Mucosa of descending colon (tissue), 3 donors: ENCODE measurements around the gene DOCK1. TPM values are rescaled to one million over a fixed set of nuclear protein-coding genes. Genes with fewer than 3 reads are reported as not detected.

Experiments
- ATAC-seq: fragments of 200-7000 bp; cut with Tn5 transposase; one replicate; pipeline ENCODE4 v1.9.1; 2020; ENCODE audit warnings: mild to moderate bottlenecking, moderate library complexity
- DNase-seq, 3 donors: peaks; one replicate each; pipeline ENCODE4 v3.0.0-alpha.2; 2020
- H3K36me3 ChIP-seq: fragments of 200-600 bp; one replicate; pipeline ENCODE4 v1.8.0; 2021; ENCODE audit warnings: low read depth, mild to moderate bottlenecking
- H3K4me1 ChIP-seq: fragments of 200-600 bp; one replicate; pipeline ENCODE4 v1.8.0; 2021; ENCODE audit warnings: low read depth, mild to moderate bottlenecking
- H3K4me3 ChIP-seq: fragments of 200-600 bp; one replicate; pipeline ENCODE4 v1.8.0; 2021; ENCODE audit warnings: mild to moderate bottlenecking
- H3K9me3 ChIP-seq: fragments of 200-600 bp; one replicate; pipeline ENCODE4 v1.8.0; 2021; ENCODE audit warnings: mild to moderate bottlenecking
- intact Hi-C, 2 donors: fragments of 100-400 bp; cut with DNase I in 1 of 2; cut with micrococcal nuclease in 1 of 2; formaldehyde crosslinking; loops; one replicate each; pipeline versions ENCODE4 v1.11.0 to v1.11.1; 2022; cut with DNase I, micrococcal nuclease
- total RNA-seq, 3 donors: library from RNA; stranded (reverse); fragmentation: NEBNext Ultra II Directional in 2 of 3; extraction: Animal tissue kit (Norgen Biotek cat#: 25700) in 2 of 3; gene quantifications; one replicate each; pipeline versions ENCODE4 v1.2.1 to v1.2.4, GENCODE V29; 2021 to 2023
- TF ChIP-seq, protein P1 (sequence below): fragments of 200-600 bp; IDR thresholded peaks from one replicate; pipeline ENCODE4 v1.8.0; 2022; ENCODE audit warnings: antibody characterized with exemption, mild to moderate bottlenecking
- donor health status: DM: no; HTN: no; CAD: no; lungs with moderate emphysema.
- donor health status: DM: no; HTN: no; CAD: no.
- donor health status: DM: no; HTN: yes; CAD: no.

DOCK1 gene
- total RNA-seq, 3 donors from 2014 or later, result 56.5 to 103 (median 74.1) TPM

GRCh38 chr10:126957111-126957510 is 51.9 kb downstream of the DOCK1 start:
- Histone ChIP-seq H3K4me1 (no peaks in the 10 kb centered on the region), H3K36me3 (no peaks in the 10 kb centered on the region), H3K9me3 (no peaks in the 10 kb centered on the region), H3K4me3 (no peak overlapping the region)
- DNase-seq, result no peak
- ATAC-seq, result no peak
- intact Hi-C loops, result no loop called here
- TF ChIP-seq, protein P1, sequence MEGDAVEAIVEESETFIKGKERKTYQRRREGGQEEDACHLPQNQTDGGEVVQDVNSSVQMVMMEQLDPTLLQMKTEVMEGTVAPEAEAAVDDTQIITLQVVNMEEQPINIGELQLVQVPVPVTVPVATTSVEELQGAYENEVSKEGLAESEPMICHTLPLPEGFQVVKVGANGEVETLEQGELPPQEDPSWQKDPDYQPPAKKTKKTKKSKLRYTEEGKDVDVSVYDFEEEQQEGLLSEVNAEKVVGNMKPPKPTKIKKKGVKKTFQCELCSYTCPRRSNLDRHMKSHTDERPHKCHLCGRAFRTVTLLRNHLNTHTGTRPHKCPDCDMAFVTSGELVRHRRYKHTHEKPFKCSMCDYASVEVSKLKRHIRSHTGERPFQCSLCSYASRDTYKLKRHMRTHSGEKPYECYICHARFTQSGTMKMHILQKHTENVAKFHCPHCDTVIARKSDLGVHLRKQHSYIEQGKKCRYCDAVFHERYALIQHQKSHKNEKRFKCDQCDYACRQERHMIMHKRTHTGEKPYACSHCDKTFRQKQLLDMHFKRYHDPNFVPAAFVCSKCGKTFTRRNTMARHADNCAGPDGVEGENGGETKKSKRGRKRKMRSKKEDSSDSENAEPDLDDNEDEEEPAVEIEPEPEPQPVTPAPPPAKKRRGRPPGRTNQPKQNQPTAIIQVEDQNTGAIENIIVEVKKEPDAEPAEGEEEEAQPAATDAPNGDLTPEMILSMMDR, result no peak

GRCh38 chr10:126959431-126959830 is 54.2 kb downstream of the DOCK1 start:
- Histone ChIP-seq H3K4me3 (no peak overlapping the region), H3K4me1 (no peaks in the 10 kb centered on the region), H3K36me3 (no peaks in the 10 kb centered on the region), H3K9me3 (no peaks in the 10 kb centered on the region)
- ATAC-seq, result no peak
- DNase-seq, result no peak
- TF ChIP-seq, protein P1, result no peak
- intact Hi-C loops, result no loop called here

DNA sequence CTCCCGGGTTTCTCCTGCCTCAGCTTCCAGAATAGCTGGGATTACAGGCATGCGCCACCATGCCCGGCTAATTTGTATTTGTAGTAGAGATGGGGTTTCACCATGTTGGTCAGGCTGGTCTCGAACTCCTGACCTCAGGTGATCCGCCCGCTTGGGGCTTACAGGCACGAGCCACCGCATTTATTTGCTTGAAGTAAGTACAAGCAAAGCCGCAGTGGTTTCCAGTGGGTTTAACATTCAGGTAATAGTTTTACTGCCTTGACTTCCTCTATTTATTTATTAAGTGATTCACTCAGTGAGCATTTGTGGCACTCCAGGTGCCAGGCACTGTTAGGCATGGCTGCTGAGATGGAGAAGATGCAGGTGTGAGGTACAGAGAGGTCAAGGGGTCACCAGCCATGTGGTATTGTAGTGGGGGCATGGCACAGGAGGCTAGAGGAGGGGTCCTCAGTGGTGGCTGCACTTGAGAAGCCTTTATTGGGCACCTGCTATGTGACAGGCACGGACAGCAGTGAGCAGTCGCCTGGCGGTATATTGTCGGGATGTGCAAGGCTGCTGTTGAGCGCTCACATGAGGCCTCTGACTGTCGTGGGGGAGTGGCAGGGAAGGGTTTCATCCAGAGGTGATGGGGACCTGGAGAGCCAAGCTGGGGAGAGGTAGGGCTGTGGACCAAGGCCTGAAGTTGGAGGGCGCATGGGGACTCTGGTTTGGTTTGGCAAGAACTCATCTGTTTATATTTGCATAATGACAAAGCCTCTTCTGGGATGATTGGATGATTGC is 54.9 kb downstream of the DOCK1 start:
- no peaks in the 10 kb centered on the region for H3K9me3 ChIP-seq
- H3K4me3 ChIP-seq, result no peak overlapping the region
- DNase-seq, result no peak
- no peak for ATAC-seq
- intact Hi-C loops, result no loop called here
- TF ChIP-seq, protein P1, result no peak
- no peaks in the 10 kb centered on the region for H3K4me1 ChIP-seq
- H3K36me3 ChIP-seq, result no peaks in the 10 kb centered on the region

DNA sequence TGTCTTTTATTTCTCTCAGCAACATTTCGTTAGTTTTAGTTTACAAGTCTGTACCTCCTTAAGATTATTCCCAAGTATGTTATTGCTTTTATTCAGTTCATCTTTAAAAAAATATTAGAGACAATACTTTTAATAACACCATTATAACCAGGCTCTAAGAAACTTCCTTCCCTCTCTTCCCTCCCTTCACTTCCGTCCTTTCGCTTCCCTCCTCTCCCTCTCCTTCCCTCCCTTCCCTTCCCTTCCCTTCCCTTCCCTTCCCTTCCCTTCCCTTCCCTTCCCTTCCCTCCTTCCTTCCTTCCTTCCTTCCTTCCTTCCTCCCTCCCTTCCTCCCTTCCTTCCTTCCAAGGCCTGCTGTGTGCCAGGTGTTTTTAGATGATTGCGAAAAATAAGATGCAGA is 58.1 kb downstream of the DOCK1 start:
- H3K9me3 ChIP-seq, result no peaks in the 10 kb centered on the region
- TF ChIP-seq, protein P1, result no peak
- DNase-seq (no peak), ATAC-seq (no peak)
- H3K4me1 ChIP-seq, result no peaks in the 10 kb centered on the region
- no peak overlapping the region for H3K4me3 ChIP-seq
- intact Hi-C loops, result no loop called here
- H3K36me3 ChIP-seq, result no peaks in the 10 kb centered on the region

- TF ChIP-seq, protein P1, result no peak
- intact Hi-C loops, result no loop called here
- Histone ChIP-seq H3K4me3 (no peak overlapping the region), H3K4me1 (no peaks in the 10 kb centered on the region), H3K9me3 (no peaks in the 10 kb centered on the region), H3K36me3 (no peaks in the 10 kb centered on the region)
- DNase-seq (no peak), ATAC-seq (no peak)
These were observed 59.0 kb downstream of the DOCK1 start for GRCh38 chr10:126964190-126964589.

GRCh38 chr10:126966938-126967337 is 61.7 kb downstream of the DOCK1 start:
- no peaks in the 10 kb centered on the region for H3K4me1 ChIP-seq
- H3K36me3 ChIP-seq, result no peaks in the 10 kb centered on the region
- TF ChIP-seq, protein P1, result no peak
- DNase-seq, result no peak
- no peaks in the 10 kb centered on the region for H3K9me3 ChIP-seq
- intact Hi-C loops, result no loop called here
- H3K4me3 ChIP-seq, result no peak overlapping the region
- ATAC-seq, result no peak
